AG09309 (cell line): ENCODE measurements around the gene ZBTB7B.

ENCODE experiments used
- DNase-seq: peaks from one replicate; pipeline ENCODE4 v3.0.0-alpha.2; 2010; ENCODE audit warnings: low read depth
- H3K4me3 ChIP-seq: 2 replicates; pipeline ENCODE4 v1.5.1; 2011; ENCODE audit warnings: mild to moderate bottlenecking, low read depth, low read length, moderate library complexity; ENCODE audit not compliant: control insufficient read depth
- TF ChIP-seq, protein P1 (sequence below): IDR thresholded peaks from 2 replicates; pipeline ENCODE4 v1.5.1; 2011; ENCODE audit warnings: mild to moderate bottlenecking, low read depth, low read length, inconsistent platforms; ENCODE audit not compliant: insufficient read depth, control insufficient read depth; ENCODE audit errors: missing control alignments

Gene ZBTB7B

GRCh38 chr1:154999571-155000410, 2.8 kb upstream of the ZBTB7B start:
- TF ChIP-seq, protein P1, sequence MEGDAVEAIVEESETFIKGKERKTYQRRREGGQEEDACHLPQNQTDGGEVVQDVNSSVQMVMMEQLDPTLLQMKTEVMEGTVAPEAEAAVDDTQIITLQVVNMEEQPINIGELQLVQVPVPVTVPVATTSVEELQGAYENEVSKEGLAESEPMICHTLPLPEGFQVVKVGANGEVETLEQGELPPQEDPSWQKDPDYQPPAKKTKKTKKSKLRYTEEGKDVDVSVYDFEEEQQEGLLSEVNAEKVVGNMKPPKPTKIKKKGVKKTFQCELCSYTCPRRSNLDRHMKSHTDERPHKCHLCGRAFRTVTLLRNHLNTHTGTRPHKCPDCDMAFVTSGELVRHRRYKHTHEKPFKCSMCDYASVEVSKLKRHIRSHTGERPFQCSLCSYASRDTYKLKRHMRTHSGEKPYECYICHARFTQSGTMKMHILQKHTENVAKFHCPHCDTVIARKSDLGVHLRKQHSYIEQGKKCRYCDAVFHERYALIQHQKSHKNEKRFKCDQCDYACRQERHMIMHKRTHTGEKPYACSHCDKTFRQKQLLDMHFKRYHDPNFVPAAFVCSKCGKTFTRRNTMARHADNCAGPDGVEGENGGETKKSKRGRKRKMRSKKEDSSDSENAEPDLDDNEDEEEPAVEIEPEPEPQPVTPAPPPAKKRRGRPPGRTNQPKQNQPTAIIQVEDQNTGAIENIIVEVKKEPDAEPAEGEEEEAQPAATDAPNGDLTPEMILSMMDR: peak; percentile 1
- H3K4me3 ChIP-seq: peak overlapping the region; percentile 88
- DNase-seq: no peak

GRCh38 chr1:155000411-155000725, 2.2 kb upstream of the ZBTB7B start:
- H3K4me3 ChIP-seq: peak overlapping the region; percentile 88
- TF ChIP-seq, protein P1: no peak
- no peak for DNase-seq

GRCh38 chr1:155000726-155001424, 1.7 kb upstream of the ZBTB7B start:
- peak overlapping the region; percentile 88 for H3K4me3 ChIP-seq
- TF ChIP-seq, protein P1: no peak
- DNase-seq: peak; percentile 46

GRCh38 chr1:155001425-155001674, 1.3 kb upstream of the ZBTB7B start:
- DNase-seq: no peak
- TF ChIP-seq, protein P1: no peak
- H3K4me3 ChIP-seq: peak overlapping the region; percentile 88

- DNase-seq: peak; percentile 91
Observed at GRCh38 chr1:155001675-155002463, 733 bp upstream of the ZBTB7B start.

GRCh38 chr1:155003227-155003765, 694 bp downstream of the ZBTB7B start:
- H3K4me3 ChIP-seq: peak overlapping the region; percentile 88
- TF ChIP-seq, protein P1: no peak
- no peak for DNase-seq

More at GRCh38 chr1:155001675-155002463, 733 bp upstream of the ZBTB7B start:
- TF ChIP-seq, protein P1: peak; percentile 52
- peak overlapping the region; percentile 88 for H3K4me3 ChIP-seq
